CMK (cell line): ENCODE data around the gene MAP2K7.

Source experiments
- DNase-seq: peaks from one replicate; pipeline ENCODE4 v3.0.0-alpha.2; 2010; ENCODE audit warnings: low read depth

The MAP2K7 gene

GRCh38 chr19:7867092-7867844 lies 36.4 kb upstream of the MAP2K7 start:
- no peak for DNase-seq

- DNase-seq = no peak
Measured at GRCh38 chr19:7868326-7868670, 35.4 kb upstream of the MAP2K7 start.

GRCh38 chr19:7868671-7869452 lies 34.8 kb upstream of the MAP2K7 start:
- peak; percentile 75 for DNase-seq

- no peak for DNase-seq
Measured at GRCh38 chr19:7869453-7869909, 34.2 kb upstream of the MAP2K7 start.

- peak; percentile 90 for DNase-seq
Measured at GRCh38 chr19:7869910-7870511, 33.7 kb upstream of the MAP2K7 start.

- DNase-seq = peak; percentile 97
Measured at GRCh38 chr19:7870571-7871436, 32.9 kb upstream of the MAP2K7 start.

GRCh38 chr19:7871437-7872305 lies 32.0 kb upstream of the MAP2K7 start:
- DNase-seq = peak; percentile 97

GRCh38 chr19:7872306-7873204 lies 31.1 kb upstream of the MAP2K7 start:
- DNase-seq = no peak

- DNase-seq = no peak
Measured at GRCh38 chr19:7873304-7874075, 30.2 kb upstream of the MAP2K7 start.

- no peak for DNase-seq
Measured at GRCh38 chr19:7874076-7874896, 29.4 kb upstream of the MAP2K7 start, which contains the start of gene PRR36. PRR36 (minus strand) TSS chr19:7874390; CDS start chr19:7873689, 701 bp downstream.

GRCh38 chr19:7874897-7875273 lies 28.8 kb upstream of the MAP2K7 start:
- no peak for DNase-seq

- no peak for DNase-seq
Measured at GRCh38 chr19:7877249-7877836, 26.3 kb upstream of the MAP2K7 start.

- DNase-seq = no peak
Measured at GRCh38 chr19:7879111-7879807, 24.4 kb upstream of the MAP2K7 start.

GRCh38 chr19:7879836-7880235 lies 23.8 kb upstream of the MAP2K7 start:
- no peak for DNase-seq

- DNase-seq = no peak
Measured at GRCh38 chr19:7881910-7882309, 21.8 kb upstream of the MAP2K7 start.

- no peak for DNase-seq
Measured at GRCh38 chr19:7883105-7883504, 20.6 kb upstream of the MAP2K7 start.
